CD8-positive, alpha-beta memory T cell (primary cell): ENCODE results near the gene SORCS2. TPM values are rescaled to one million over a fixed set of nuclear protein-coding genes. Genes with fewer than 3 reads are reported as not detected.

ENCODE experiments used
- CTCF ChIA-PET: fragments of 350-600 bp; sonication (Branson Sonifier 250); formaldehyde crosslinking; loops from one replicate; lab custom pipeline; 2021; ENCODE audit warnings: antibody characterized with exemption; lab: Charles Lee
- POLR2A ChIA-PET: fragments of 350-600 bp; sonication (Branson Sonifier 250); formaldehyde crosslinking; loops from one replicate; lab custom pipeline; 2021; ENCODE audit warnings: antibody characterized with exemption; lab: Charles Lee
- DNase-seq, 5 donors: peaks; one replicate each; pipeline versions ENCODE4 v3.0.0 to v3.0.0-alpha.2; 2020 to 2022; ENCODE audit warnings: mixed read lengths in 1 of 5
- H3K27ac ChIP-seq: one replicate; pipeline ENCODE4 v1.7.0; 2013; ENCODE audit warnings: low read depth, mild to moderate bottlenecking, low read length, moderate library complexity
- H3K27me3 ChIP-seq: 2 replicates; pipeline ENCODE4 v1.7.0; 2013; ENCODE audit warnings: low read length, mild to moderate bottlenecking; ENCODE audit not compliant: insufficient read depth, poor library complexity, severe bottlenecking
- H3K36me3 ChIP-seq: 2 replicates; pipeline ENCODE4 v1.7.0; 2013; ENCODE audit warnings: mild to moderate bottlenecking, low read length, moderate library complexity; ENCODE audit not compliant: insufficient read depth
- H3K4me1 ChIP-seq: 2 replicates; pipeline ENCODE4 v1.7.0; 2013; ENCODE audit warnings: mild to moderate bottlenecking, low read length, moderate library complexity; ENCODE audit not compliant: insufficient read depth
- H3K4me3 ChIP-seq: 2 replicates; pipeline ENCODE4 v1.7.0; 2013; ENCODE audit warnings: mild to moderate bottlenecking, low read length
- H3K9me3 ChIP-seq: 2 replicates; pipeline ENCODE4 v1.7.0; 2013; ENCODE audit warnings: mild to moderate bottlenecking, low read length
- H3K27ac Mint-ChIP-seq, 8 donors: one replicate each; pipeline ENCODE4 v1.8.0; 2020 to 2021; ENCODE audit warnings: mixed read lengths in 8 of 8, mild to moderate bottlenecking in 6 of 8, inconsistent platforms in 3 of 8, moderate library complexity in 3 of 8
- H3K27me3 Mint-ChIP-seq, 2 donors: one replicate each; pipeline ENCODE4 v1.8.0; 2020 to 2021; ENCODE audit warnings: mixed read lengths in 2 of 2, mild to moderate bottlenecking in 1 of 2, moderate library complexity in 1 of 2
- H3K36me3 Mint-ChIP-seq, 3 donors: one replicate each; pipeline ENCODE4 v1.8.0; 2020 to 2021; ENCODE audit warnings: mixed read lengths in 3 of 3, inconsistent platforms in 1 of 3, mild to moderate bottlenecking in 1 of 3
- H3K4me1 Mint-ChIP-seq, 3 donors: one replicate each; pipeline ENCODE4 v1.8.0; 2020 to 2021; ENCODE audit warnings: mixed read lengths in 3 of 3, inconsistent platforms in 1 of 3, mild to moderate bottlenecking in 1 of 3
- H3K4me3 Mint-ChIP-seq, 7 donors: one replicate each; pipeline ENCODE4 v1.8.0; 2020 to 2021; ENCODE audit warnings: mixed read lengths in 7 of 7, mild to moderate bottlenecking in 6 of 7, moderate library complexity in 4 of 7, inconsistent platforms in 2 of 7
- H3K9me3 Mint-ChIP-seq, 5 donors: one replicate each; pipeline ENCODE4 v1.8.0; 2020 to 2022; ENCODE audit warnings: mixed read lengths in 5 of 5, mild to moderate bottlenecking in 3 of 5, moderate library complexity in 2 of 5, inconsistent platforms in 1 of 5
- polyA plus RNA-seq: library from polyadenylated mRNA; unstranded; fragments of 300-500 nt; fragmentation: Illumina TruSeq; gene quantifications from one replicate; pipeline ENCODE4 v1.2.3, GENCODE V29; 2021
- total RNA-seq, 2 experiments: library from RNA; stranded (reverse); gene quantifications; one replicate each; pipeline ENCODE4 v1.2.3, GENCODE V29; 2021

SORCS2 gene
- total and polyA plus RNA-seq, 3 experiments from 2014 or later: not detected

GRCh38 chr4:7499661-7500060 is 307.3 kb downstream of the SORCS2 start:
- Mint-ChIP-seq H3K36me3 (no peaks in the 10 kb centered on the region), H3K4me1 (no peaks in the 10 kb centered on the region), H3K4me3 (no peak overlapping the region), H3K27me3 (peaks cover 6 to 23% of the 10 kb centered on the region in 2 donors), H3K9me3 (no peaks in the 10 kb centered on the region), H3K27ac (no peak overlapping the region)
- Histone ChIP-seq H3K4me3 (no peak overlapping the region), H3K9me3 (no peaks in the 10 kb centered on the region), H3K27me3 (no peaks in the 10 kb centered on the region), H3K36me3 (no peaks in the 10 kb centered on the region), H3K27ac (no peak overlapping the region), H3K4me1 (no peaks in the 10 kb centered on the region)
- no peak for DNase-seq
- ChIA-PET CTCF (no interaction called here), POLR2A (no interaction called here)

GRCh38 chr4:7500404-7500803 is 308.1 kb downstream of the SORCS2 start:
- H3K9me3 Mint-ChIP-seq: no peaks in the 10 kb centered on the region
- DNase-seq: no peak
- no peak overlapping the region for H3K27ac Mint-ChIP-seq
- H3K36me3 ChIP-seq: no peaks in the 10 kb centered on the region
- no peaks in the 10 kb centered on the region for H3K27me3 ChIP-seq
- no peaks in the 10 kb centered on the region for H3K4me1 ChIP-seq
- no peaks in the 10 kb centered on the region for H3K9me3 ChIP-seq
- peaks cover 9 to 27% of the 10 kb centered on the region in 2 donors for H3K27me3 Mint-ChIP-seq
- H3K4me1 Mint-ChIP-seq: no peaks in the 10 kb centered on the region
- no peak overlapping the region for H3K4me3 Mint-ChIP-seq
- no peaks in the 10 kb centered on the region for H3K36me3 Mint-ChIP-seq
- no peak overlapping the region for H3K27ac ChIP-seq
- no peak overlapping the region for H3K4me3 ChIP-seq
- POLR2A ChIA-PET: no interaction called here
- CTCF ChIA-PET: no interaction called here

DNA sequence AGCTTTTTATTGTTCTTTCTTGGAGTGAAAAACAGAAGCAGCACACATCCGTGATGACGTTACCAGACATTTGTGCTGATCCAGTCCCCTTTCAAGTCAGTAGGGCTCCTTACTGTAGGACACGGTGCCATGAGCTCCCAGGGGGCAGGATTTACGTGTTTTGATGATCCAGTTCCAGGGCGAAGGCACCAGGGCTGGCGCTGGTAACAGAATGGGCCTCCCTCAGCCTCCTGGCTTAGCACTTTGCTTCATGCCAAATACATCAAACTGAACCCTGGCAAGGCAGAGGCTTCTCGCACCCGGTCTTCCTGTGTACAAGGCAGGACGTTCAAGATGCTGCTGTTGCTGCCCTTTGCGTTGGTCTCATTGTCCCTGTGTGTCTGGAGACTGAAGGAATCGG is 309.0 kb downstream of the SORCS2 start:
- no peaks in the 10 kb centered on the region for H3K36me3 Mint-ChIP-seq
- H3K4me1 Mint-ChIP-seq: no peaks in the 10 kb centered on the region
- no peak overlapping the region for H3K4me3 Mint-ChIP-seq
- DNase-seq: no peak
- no peak overlapping the region for H3K27ac ChIP-seq
- H3K9me3 ChIP-seq: no peaks in the 10 kb centered on the region
- no peaks in the 10 kb centered on the region for H3K27me3 ChIP-seq
- no peaks in the 10 kb centered on the region for H3K4me1 ChIP-seq
- ChIA-PET CTCF (no interaction called here), POLR2A (no interaction called here)
- peaks cover 9 to 27% of the 10 kb centered on the region in 2 donors for H3K27me3 Mint-ChIP-seq
- H3K4me3 ChIP-seq: no peak overlapping the region
- H3K36me3 ChIP-seq: no peaks in the 10 kb centered on the region
- H3K27ac Mint-ChIP-seq: no peak overlapping the region
- no peaks in the 10 kb centered on the region for H3K9me3 Mint-ChIP-seq

- Histone ChIP-seq H3K4me3 (no peak overlapping the region), H3K27me3 (no peaks in the 10 kb centered on the region), H3K36me3 (no peaks in the 10 kb centered on the region), H3K9me3 (no peaks in the 10 kb centered on the region), H3K27ac (no peak overlapping the region), H3K4me1 (no peaks in the 10 kb centered on the region)
- Mint-ChIP-seq H3K27me3 (peaks cover 8 to 29% of the 10 kb centered on the region in 2 donors), H3K4me3 (no peak overlapping the region), H3K9me3 (no peaks in the 10 kb centered on the region), H3K27ac (no peak overlapping the region), H3K4me1 (no peaks in the 10 kb centered on the region), H3K36me3 (no peaks in the 10 kb centered on the region)
- POLR2A ChIA-PET: no interaction called here
- CTCF ChIA-PET: no interaction called here
- no peak for DNase-seq
Observed at GRCh38 chr4:7501873-7502272, 309.5 kb downstream of the SORCS2 start.

- H3K36me3 Mint-ChIP-seq: no peaks in the 10 kb centered on the region
- H3K4me1 Mint-ChIP-seq: peaks cover 0 to 2% (median 0%) of the 10 kb centered on the region in 3 donors
- ChIA-PET CTCF (no interaction called here), POLR2A (no interaction called here)
- peak overlapping the region in 1 of 8 donors; percentile 42 for H3K27ac Mint-ChIP-seq
- H3K9me3 Mint-ChIP-seq: no peaks in the 10 kb centered on the region
- Histone ChIP-seq H3K27ac (no peak overlapping the region), H3K4me1 (no peaks in the 10 kb centered on the region), H3K4me3 (no peak overlapping the region), H3K36me3 (no peaks in the 10 kb centered on the region), H3K27me3 (no peaks in the 10 kb centered on the region), H3K9me3 (no peaks in the 10 kb centered on the region)
- no peak for DNase-seq
- no peak overlapping the region for H3K4me3 Mint-ChIP-seq
- H3K27me3 Mint-ChIP-seq: peaks cover 11 to 35% of the 10 kb centered on the region in 2 donors
Observed at GRCh38 chr4:7503559-7504249, 311.4 kb downstream of the SORCS2 start.

- Histone ChIP-seq H3K27me3 (no peaks in the 10 kb centered on the region), H3K27ac (no peak overlapping the region), H3K4me3 (no peak overlapping the region), H3K9me3 (no peaks in the 10 kb centered on the region), H3K4me1 (no peaks in the 10 kb centered on the region), H3K36me3 (no peaks in the 10 kb centered on the region)
- no peak for DNase-seq
- Mint-ChIP-seq H3K27me3 (peaks cover 8 to 33% of the 10 kb centered on the region in 2 donors), H3K4me3 (no peak overlapping the region), H3K36me3 (no peaks in the 10 kb centered on the region), H3K27ac (no peak overlapping the region), H3K4me1 (peaks cover 0 to 2% (median 0%) of the 10 kb centered on the region in 3 donors), H3K9me3 (no peaks in the 10 kb centered on the region)
- ChIA-PET CTCF (no interaction called here), POLR2A (no interaction called here)
Observed at GRCh38 chr4:7505116-7505900, 313.0 kb downstream of the SORCS2 start.

- H3K36me3 ChIP-seq: no peaks in the 10 kb centered on the region
- H3K4me3 Mint-ChIP-seq: no peak overlapping the region
- H3K36me3 Mint-ChIP-seq: no peaks in the 10 kb centered on the region
- ChIA-PET POLR2A (no interaction called here), CTCF (no interaction called here)
- H3K4me1 Mint-ChIP-seq: peaks cover 0 to 2% (median 0%) of the 10 kb centered on the region in 3 donors
- no peaks in the 10 kb centered on the region for H3K27me3 ChIP-seq
- no peaks in the 10 kb centered on the region for H3K9me3 Mint-ChIP-seq
- H3K27me3 Mint-ChIP-seq: peaks cover 7 to 38% of the 10 kb centered on the region in 2 donors
- H3K9me3 ChIP-seq: no peaks in the 10 kb centered on the region
- H3K4me3 ChIP-seq: no peak overlapping the region
- DNase-seq: no peak
- H3K27ac Mint-ChIP-seq: no peak overlapping the region
- H3K27ac ChIP-seq: no peak overlapping the region
- no peaks in the 10 kb centered on the region for H3K4me1 ChIP-seq
Observed at GRCh38 chr4:7506119-7506518, 313.8 kb downstream of the SORCS2 start.

- peak overlapping the region in 1 of 8 donors; percentile 47 for H3K27ac Mint-ChIP-seq
- H3K36me3 Mint-ChIP-seq: no peaks in the 10 kb centered on the region
- Histone ChIP-seq H3K4me1 (no peaks in the 10 kb centered on the region), H3K27ac (no peak overlapping the region), H3K4me3 (no peak overlapping the region), H3K36me3 (no peaks in the 10 kb centered on the region), H3K27me3 (no peaks in the 10 kb centered on the region), H3K9me3 (no peaks in the 10 kb centered on the region)
- ChIA-PET CTCF (no interaction called here), POLR2A (no interaction called here)
- no peak for DNase-seq
- H3K4me3 Mint-ChIP-seq: no peak overlapping the region
- peaks cover 0 to 2% (median 0%) of the 10 kb centered on the region in 3 donors for H3K4me1 Mint-ChIP-seq
- no peaks in the 10 kb centered on the region for H3K9me3 Mint-ChIP-seq
- peaks cover 7 to 38% of the 10 kb centered on the region in 2 donors for H3K27me3 Mint-ChIP-seq
Observed at GRCh38 chr4:7506572-7506971, 314.2 kb downstream of the SORCS2 start.
